GM08714 (cell line): ENCODE results near the gene TMPRSS2.

Experiments
- H3K4me3 ChIP-seq: fragments of 200-500 bp; sonication (Bioruptor generic); 2 replicates; pipeline ENCODE4 v1.5.1; 2014; ENCODE audit warnings: mild to moderate bottlenecking, low read length, inconsistent platforms
- ZNF274 ChIP-seq: IDR thresholded peaks from 2 replicates; pipeline ENCODE4 v1.6.1; 2012; ENCODE audit warnings: mild to moderate bottlenecking, low read depth, low read length

Gene TMPRSS2

GRCh38 chr21:41507521-41508414 is at the start of gene TMPRSS2:
TSS of gene TMPRSS2 (minus strand) at chr21:41508158. CDS start at chr21:41498133, 10,025 bp downstream.
- no peak for TF ChIP-seq ZNF274
- H3K4me3 ChIP-seq, result no peak within 1 kb of the TSS

GRCh38 chr21:41555057-41555456 is 47.1 kb upstream of the TMPRSS2 start:
- no peak overlapping the region for H3K4me3 ChIP-seq
- no peak for TF ChIP-seq ZNF274

- TF ChIP-seq ZNF274, result no peak
- no peak overlapping the region for H3K4me3 ChIP-seq
These were observed 44.3 kb upstream of the TMPRSS2 start for GRCh38 chr21:41552254-41552653.

GRCh38 chr21:41548781-41549180 is 40.8 kb upstream of the TMPRSS2 start:
- no peak overlapping the region for H3K4me3 ChIP-seq
- no peak for TF ChIP-seq ZNF274

GRCh38 chr21:41547111-41547510 is 39.2 kb upstream of the TMPRSS2 start:
- no peak overlapping the region for H3K4me3 ChIP-seq
- TF ChIP-seq ZNF274, result no peak

- no peak overlapping the region for H3K4me3 ChIP-seq
These were observed 37.8 kb upstream of the TMPRSS2 start for GRCh38 chr21:41545500-41546359.

GRCh38 chr21:41542727-41543126 is 34.8 kb upstream of the TMPRSS2 start:
- H3K4me3 ChIP-seq, result no peak overlapping the region
- no peak for TF ChIP-seq ZNF274

More at GRCh38 chr21:41545500-41546359, 37.8 kb upstream of the TMPRSS2 start:
- TF ChIP-seq ZNF274, result no peak

GRCh38 chr21:41537356-41537755 is 29.4 kb upstream of the TMPRSS2 start:
- no peak overlapping the region for H3K4me3 ChIP-seq
- no peak for TF ChIP-seq ZNF274

- H3K4me3 ChIP-seq, result no peak overlapping the region
- TF ChIP-seq ZNF274, result no peak
These were observed 28.8 kb upstream of the TMPRSS2 start for GRCh38 chr21:41536827-41537103.

GRCh38 chr21:41536076-41536826 is 28.3 kb upstream of the TMPRSS2 start:
- no peak for TF ChIP-seq ZNF274
- H3K4me3 ChIP-seq, result no peak overlapping the region

GRCh38 chr21:41530366-41530765 is 22.4 kb upstream of the TMPRSS2 start:
- TF ChIP-seq ZNF274, result no peak
- no peak overlapping the region for H3K4me3 ChIP-seq

GRCh38 chr21:41529769-41530168 is 21.8 kb upstream of the TMPRSS2 start:
- H3K4me3 ChIP-seq, result no peak overlapping the region
- no peak for TF ChIP-seq ZNF274

GRCh38 chr21:41526478-41527087 is 18.6 kb upstream of the TMPRSS2 start:
- TF ChIP-seq ZNF274, result no peak
- no peak overlapping the region for H3K4me3 ChIP-seq

GRCh38 chr21:41523175-41523574 is 15.2 kb upstream of the TMPRSS2 start:
- no peak for TF ChIP-seq ZNF274

More at GRCh38 chr21:41523175-41523574, 15.2 kb upstream of the TMPRSS2 start:
- no peak overlapping the region for H3K4me3 ChIP-seq
